Measurements from ENCODE around the gene NOTCH2. TPM values are rescaled to one million over a fixed set of nuclear protein-coding genes. Genes with fewer than 3 reads are reported as not detected.

NOTCH2 gene
- total RNA-seq, 3 donors from 2014 or later: 106 to 148 (median 123) TPM

DNA sequence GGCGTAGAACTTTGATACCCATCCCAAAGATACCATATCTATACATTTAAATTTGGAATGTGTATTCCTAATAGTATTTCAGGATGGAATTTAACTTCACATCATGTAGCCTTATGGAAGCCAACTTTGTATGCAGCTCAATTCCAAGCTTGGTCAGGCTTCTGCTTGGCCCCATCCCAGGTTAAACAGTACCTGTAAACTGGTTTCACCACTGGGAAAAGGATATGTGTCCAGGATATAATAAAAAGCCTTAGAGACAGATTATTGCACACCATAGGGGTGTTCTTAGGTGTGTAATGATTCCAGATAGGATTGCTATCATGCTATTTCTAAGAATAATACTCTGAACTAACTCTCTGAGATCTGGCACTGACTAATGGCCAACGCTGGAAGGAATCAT, 201.3 kb downstream of the NOTCH2 start:
- TF ChIP-seq POLR2A (IDR thresholded peaks at IDR 0.05) (no peak), POLR2AphosphoS5 (IDR thresholded peaks at IDR 0.05) (no peak)
- intact Hi-C loops (cut with DNase I; ENCODE audit: low total_unique reads): no loop called here
- Histone ChIP-seq H3K9me3 (no peaks in the 10 kb centered on the region), H3K4me1 (no peaks in the 10 kb centered on the region), H3K27ac (no peak overlapping the region), H3K36me3 (no peaks in the 10 kb centered on the region), H3K27me3 (no peaks in the 10 kb centered on the region), H3K4me3 (no peak overlapping the region)
- no peak for DNase-seq (ENCODE audit: low spot score in 2 of 2)

GRCh38 chr1:119866451-119866850, 203.0 kb downstream of the NOTCH2 start:
- Histone ChIP-seq H3K27me3 (no peaks in the 10 kb centered on the region), H3K9me3 (no peaks in the 10 kb centered on the region), H3K4me3 (no peak overlapping the region), H3K27ac (no peak overlapping the region), H3K4me1 (no peaks in the 10 kb centered on the region), H3K36me3 (no peaks in the 10 kb centered on the region)
- intact Hi-C loops (cut with DNase I; ENCODE audit: low total_unique reads): no loop called here
- no peak for DNase-seq (ENCODE audit: low spot score in 2 of 2)
- TF ChIP-seq POLR2AphosphoS5 (IDR thresholded peaks at IDR 0.05) (no peak), POLR2A (IDR thresholded peaks at IDR 0.05) (no peak), CTCF (IDR thresholded peaks at IDR 0.05) (no peak)

DNA sequence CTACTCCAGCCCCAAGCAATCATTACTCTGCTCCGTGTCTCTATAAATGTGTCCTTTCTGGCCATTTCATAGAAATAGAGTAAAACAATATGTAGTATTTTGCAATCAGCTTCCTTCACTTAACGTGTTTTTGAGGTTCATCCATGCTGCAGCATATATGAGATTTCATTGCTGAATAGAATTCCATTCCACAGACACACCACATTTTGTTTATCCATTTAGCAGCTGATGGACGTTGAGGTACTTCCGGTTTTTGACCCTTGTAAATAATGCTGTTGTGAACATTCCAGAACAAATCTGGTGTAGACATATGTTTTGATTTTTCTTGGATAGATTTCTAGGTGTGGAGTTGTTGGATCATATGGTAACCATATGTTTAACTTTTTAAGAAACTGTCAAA, 203.8 kb downstream of the NOTCH2 start:
- TF ChIP-seq POLR2A (IDR thresholded peaks at IDR 0.05): no peak
- TF ChIP-seq POLR2AphosphoS5 (IDR thresholded peaks at IDR 0.05): no peak
- TF ChIP-seq CTCF (IDR thresholded peaks at IDR 0.05): no peak
- Histone ChIP-seq H3K27ac (no peak overlapping the region), H3K4me3 (no peak overlapping the region), H3K9me3 (no peaks in the 10 kb centered on the region), H3K36me3 (no peaks in the 10 kb centered on the region), H3K27me3 (no peaks in the 10 kb centered on the region), H3K4me1 (no peaks in the 10 kb centered on the region)
- intact Hi-C loops (cut with DNase I; ENCODE audit: low total_unique reads): no loop called here
- DNase-seq (ENCODE audit: low spot score in 2 of 2): no peak

DNA sequence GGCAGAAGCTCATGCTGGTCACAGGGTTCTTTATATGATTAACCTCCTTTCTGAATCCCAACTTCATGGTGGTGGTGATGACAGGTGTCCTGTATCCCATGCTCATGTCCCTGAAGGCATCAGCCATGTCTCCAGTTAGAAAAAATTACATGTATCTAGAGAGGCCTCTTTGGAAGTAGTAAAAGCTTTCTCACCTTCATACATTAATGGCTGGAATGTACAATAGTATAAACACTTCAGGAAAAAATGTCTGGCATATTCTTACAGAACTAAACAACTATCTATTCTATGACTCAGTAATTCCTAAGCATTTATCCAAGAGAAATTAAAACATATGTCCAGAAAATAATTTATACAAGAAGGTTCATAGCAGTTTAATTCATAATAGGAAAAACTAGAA, 207.2 kb downstream of the NOTCH2 start:
- no peaks in the 10 kb centered on the region for H3K4me1 ChIP-seq
- no peaks in the 10 kb centered on the region for H3K36me3 ChIP-seq
- no peak overlapping the region for H3K27ac ChIP-seq
- TF ChIP-seq POLR2A (IDR thresholded peaks at IDR 0.05) (no peak), CTCF (IDR thresholded peaks at IDR 0.05) (no peak), POLR2AphosphoS5 (IDR thresholded peaks at IDR 0.05) (no peak)
- intact Hi-C loops (cut with DNase I; ENCODE audit: low total_unique reads): no loop called here
- DNase-seq (ENCODE audit: low spot score in 2 of 2): no peak
- no peaks in the 10 kb centered on the region for H3K9me3 ChIP-seq
- H3K27me3 ChIP-seq: no peaks in the 10 kb centered on the region
- H3K4me3 ChIP-seq: no peak overlapping the region

Other genes starting within 250 kb of the NOTCH2 start
- gene ADAM30, start 173.1 kb downstream of the NOTCH2 start, total RNA-seq: not detected
- 10 to 100 TPM; 29.2 to 37.8 (median 32.3) TPM for gene SEC22B, start 106.9 kb upstream of the NOTCH2 start, total RNA-seq

Measured in breast epithelium (tissue), 4 donors.